Smooth muscle cell (in vitro differentiated cells): Measurements from ENCODE around the gene KCTD5. TPM values are rescaled to one million over a fixed set of nuclear protein-coding genes. Genes with fewer than 3 reads are reported as not detected.
"Not testable (repeated sequence)": the region's sequence is repeated elsewhere in the genome, so short reads cannot be mapped to it uniquely, and the experiment has no call there.

Experiments
- DNase-seq: peaks from one replicate; lab custom pipeline; 2025; ENCODE audit not compliant: unreplicated experiment; lab: John Stamatoyannopoulos, UW
- H2AFZ ChIP-seq: fragments of 200-600 bp; sonication (generic); 2 replicates; pipeline ENCODE4 v1.6.0; 2016; ENCODE audit warnings: antibody characterized with exemption, low read depth, mild to moderate bottlenecking
- H3F3A ChIP-seq: fragments of 200-600 bp; sonication (generic); 2 replicates; pipeline ENCODE4 v1.6.0; 2017; ENCODE audit warnings: antibody characterized with exemption, low read depth
- H3K27ac ChIP-seq: fragments of 200-600 bp; sonication (generic); 2 replicates; pipeline ENCODE4 v1.5.1; 2016; ENCODE audit warnings: low read depth, mild to moderate bottlenecking
- H3K27me3 ChIP-seq: fragments of 200-600 bp; sonication (generic); 2 replicates; pipeline ENCODE4 v1.6.1; 2016; ENCODE audit warnings: low read depth, mild to moderate bottlenecking
- H3K36me3 ChIP-seq: fragments of 200-600 bp; sonication (generic); 2 replicates; pipeline ENCODE4 v1.5.1; 2016; ENCODE audit warnings: low read depth
- H3K4me1 ChIP-seq: fragments of 200-600 bp; sonication (generic); 2 replicates; pipeline ENCODE4 v1.5.1; 2016; ENCODE audit warnings: low read depth
- H3K4me2 ChIP-seq: fragments of 200-600 bp; sonication (generic); 2 replicates; pipeline ENCODE4 v1.6.0; 2016; ENCODE audit warnings: mild to moderate bottlenecking
- H3K4me3 ChIP-seq: fragments of 200-600 bp; sonication (generic); 2 replicates; pipeline ENCODE4 v1.5.1; 2016; ENCODE audit warnings: mild to moderate bottlenecking
- H3K79me2 ChIP-seq: fragments of 200-600 bp; sonication (generic); 2 replicates; pipeline ENCODE4 v1.6.0; 2016; ENCODE audit warnings: low read depth, mild to moderate bottlenecking
- H3K9ac ChIP-seq: fragments of 200-600 bp; sonication (generic); 2 replicates; pipeline ENCODE4 v1.6.0; 2016; ENCODE audit warnings: low read depth
- H3K9me3 ChIP-seq: fragments of 200-600 bp; sonication (generic); replicated peaks from 2 replicates; pipeline ENCODE4 v1.5.1; 2016; ENCODE audit warnings: low read depth
- H4K20me1 ChIP-seq: fragments of 200-600 bp; sonication (generic); 2 replicates; pipeline ENCODE4 v1.6.0; 2016; ENCODE audit warnings: low read depth
- WGBS: methylation state at CpG from one replicate; pipeline ENCODE4 v1.1.7; 2016; ENCODE audit warnings: low lambda C conversion rate; 5-methylcytosine and 5-hydroxymethylcytosine counted together
- polyA plus RNA-seq: library from polyadenylated mRNA; unstranded; fragments of >200 nt; fragmentation: Nextera tagmentation; extraction: Ambion mirVana; gene quantifications from 2 replicates; pipeline ENCODE4 v1.2.1, GENCODE V29; 2016
- total RNA-seq: library from RNA; depleted of rRNA; stranded (reverse); fragments of >200 nt; gene quantifications from 2 replicates; pipeline ENCODE4 v1.2.3, GENCODE V29; 2014
- TF ChIP-seq, protein P1 (sequence below): fragments of 200-600 bp; sonication (generic); IDR thresholded peaks from 2 replicates; pipeline ENCODE4 v1.5.1; 2017; ENCODE audit warnings: borderline replicate concordance, mild to moderate bottlenecking, antibody characterized with exemption; ENCODE audit not compliant: insufficient read depth, poor library complexity, severe bottlenecking

The KCTD5 gene
- total RNA-seq (27.0 and 38.2 TPM in 2 replicates), polyA plus RNA-seq (35.5 and 36.6 TPM in 2 replicates)

GRCh38 chr16:2682209-2683021, at the start of gene KCTD5:
TSS of gene KCTD5 (plus strand) at chr16:2682523. CDS start at chr16:2682549, 26 bp downstream.
- H3K36me3 ChIP-seq, result no peaks in the 10 kb centered on the region
- no peaks in the 10 kb centered on the region for H3F3A ChIP-seq
- H3K4me1 ChIP-seq, result peaks cover 7% of the 10 kb centered on the region
- peak; percentile 84 for DNase-seq
- TF ChIP-seq, protein P1, sequence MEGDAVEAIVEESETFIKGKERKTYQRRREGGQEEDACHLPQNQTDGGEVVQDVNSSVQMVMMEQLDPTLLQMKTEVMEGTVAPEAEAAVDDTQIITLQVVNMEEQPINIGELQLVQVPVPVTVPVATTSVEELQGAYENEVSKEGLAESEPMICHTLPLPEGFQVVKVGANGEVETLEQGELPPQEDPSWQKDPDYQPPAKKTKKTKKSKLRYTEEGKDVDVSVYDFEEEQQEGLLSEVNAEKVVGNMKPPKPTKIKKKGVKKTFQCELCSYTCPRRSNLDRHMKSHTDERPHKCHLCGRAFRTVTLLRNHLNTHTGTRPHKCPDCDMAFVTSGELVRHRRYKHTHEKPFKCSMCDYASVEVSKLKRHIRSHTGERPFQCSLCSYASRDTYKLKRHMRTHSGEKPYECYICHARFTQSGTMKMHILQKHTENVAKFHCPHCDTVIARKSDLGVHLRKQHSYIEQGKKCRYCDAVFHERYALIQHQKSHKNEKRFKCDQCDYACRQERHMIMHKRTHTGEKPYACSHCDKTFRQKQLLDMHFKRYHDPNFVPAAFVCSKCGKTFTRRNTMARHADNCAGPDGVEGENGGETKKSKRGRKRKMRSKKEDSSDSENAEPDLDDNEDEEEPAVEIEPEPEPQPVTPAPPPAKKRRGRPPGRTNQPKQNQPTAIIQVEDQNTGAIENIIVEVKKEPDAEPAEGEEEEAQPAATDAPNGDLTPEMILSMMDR, result no peak
- H3K27ac ChIP-seq, result peak within 1 kb of the TSS; percentile 82
- H3K9ac ChIP-seq, result peak within 1 kb of the TSS; percentile 95
- H3K4me2 ChIP-seq, result peak within 1 kb of the TSS; percentile 100
- H3K27me3 ChIP-seq, result no peaks in the 10 kb centered on the region
- peaks cover 40% of the 10 kb centered on the region for H3K79me2 ChIP-seq
- no peaks in the 10 kb centered on the region for H3K9me3 ChIP-seq
- under 1% methylated on average over 57 of the region's 73 CpGs for WGBS
- peaks cover 21% of the 10 kb centered on the region for H4K20me1 ChIP-seq
- H2AFZ ChIP-seq, result peak within 1 kb of the TSS; percentile 97
- peak within 1 kb of the TSS; percentile 99 for H3K4me3 ChIP-seq

GRCh38 chr16:2639071-2639721, 43.1 kb upstream of the KCTD5 start:
- DNase-seq, H3K79me2 ChIP-seq, H3K4me2 ChIP-seq, H3K4me1 ChIP-seq, H2AFZ ChIP-seq, H3F3A ChIP-seq, H3K36me3 ChIP-seq, H3K9ac ChIP-seq, H3K9me3 ChIP-seq, H3K27me3 ChIP-seq, H3K4me3 ChIP-seq, H3K27ac ChIP-seq, H4K20me1 ChIP-seq: not testable (repeated sequence)
- TF ChIP-seq, protein P1, result peak; percentile 25
- no CpG with 5 or more reads among the region's 12 CpGs for WGBS

DNA sequence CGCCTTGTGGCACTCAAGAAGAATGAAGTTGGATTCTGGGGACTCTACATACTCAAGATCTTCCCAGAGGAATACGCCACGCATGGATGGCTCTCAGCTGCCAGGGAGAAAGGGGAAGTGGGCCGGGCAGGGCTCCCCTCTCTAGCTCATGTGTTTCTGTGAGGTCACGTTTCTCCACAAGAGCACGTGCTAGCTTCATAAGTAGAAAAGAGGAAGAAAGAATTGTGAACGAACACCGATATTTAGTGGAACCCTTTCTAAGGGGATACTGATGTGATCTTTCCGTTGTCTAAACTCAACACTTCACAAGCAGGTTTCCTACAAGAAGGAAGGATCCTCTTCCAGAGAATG, 42.6 kb upstream of the KCTD5 start:
- H3K27ac ChIP-seq, H3F3A ChIP-seq, H4K20me1 ChIP-seq, H3K27me3 ChIP-seq, H3K9me3 ChIP-seq, H2AFZ ChIP-seq, H3K9ac ChIP-seq, H3K36me3 ChIP-seq, H3K4me2 ChIP-seq, H3K4me3 ChIP-seq, H3K79me2 ChIP-seq, DNase-seq, H3K4me1 ChIP-seq: not testable (repeated sequence)
- WGBS, result 100% methylated on average over 2 of the region's 9 CpGs

DNA sequence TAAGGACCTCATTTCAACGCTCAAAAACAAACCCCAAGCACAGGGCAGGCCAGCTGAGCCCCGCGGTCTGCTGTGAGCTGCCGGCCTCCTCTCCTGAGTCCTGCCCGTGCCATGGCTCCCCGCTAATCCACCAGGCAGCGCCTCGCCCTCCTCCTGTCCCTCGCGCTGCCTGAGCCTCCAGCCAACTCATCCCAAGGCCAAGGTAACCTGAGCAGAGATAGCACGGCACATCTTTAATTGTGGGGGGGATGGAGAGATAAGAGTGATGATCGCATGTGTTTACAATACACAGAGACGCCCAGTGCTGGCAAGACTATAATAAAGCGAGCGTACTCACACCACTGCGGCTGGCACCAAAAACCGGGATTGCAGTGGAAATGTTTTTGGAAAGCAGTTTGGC, 39.8 kb upstream of the KCTD5 start:
- H3K4me3 ChIP-seq, H3K27me3 ChIP-seq, DNase-seq, H3K4me1 ChIP-seq, H4K20me1 ChIP-seq, H3K9me3 ChIP-seq, H3F3A ChIP-seq, H3K9ac ChIP-seq, H3K27ac ChIP-seq, H3K79me2 ChIP-seq, H2AFZ ChIP-seq, H3K4me2 ChIP-seq, H3K36me3 ChIP-seq: not testable (repeated sequence)
- no CpG with 5 or more reads among the region's 17 CpGs for WGBS

DNA sequence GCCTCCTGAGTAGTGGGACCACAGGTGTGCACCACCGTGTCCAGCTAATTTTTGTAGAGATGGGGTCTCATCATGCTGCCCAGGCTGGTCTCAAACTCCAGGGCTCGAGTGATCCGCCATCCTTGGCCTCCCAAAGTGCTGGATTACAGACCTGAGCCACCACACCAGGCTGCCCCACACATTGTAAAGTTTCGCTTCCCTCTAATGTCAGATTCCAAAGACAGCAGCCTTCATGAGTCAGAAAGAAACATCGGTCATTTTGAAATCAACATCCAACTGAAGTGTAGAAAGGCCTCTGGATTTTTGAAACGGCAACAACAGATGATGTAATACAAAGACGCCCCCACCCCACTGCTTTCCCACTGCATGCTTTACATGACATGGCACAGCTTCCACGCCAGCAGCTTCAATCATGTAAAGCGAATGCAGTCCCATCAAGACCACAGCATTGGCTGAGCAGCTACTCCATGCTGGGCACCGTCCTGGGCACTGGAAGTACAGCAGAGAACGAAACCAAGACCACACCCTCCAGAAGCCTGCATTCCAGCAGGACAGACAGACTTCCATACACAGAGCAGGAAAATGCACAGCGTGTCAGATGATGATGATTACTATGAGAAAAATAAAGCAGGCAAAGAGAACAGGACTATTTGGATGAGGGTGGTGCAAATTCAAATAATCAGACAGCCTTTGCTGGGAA, 37.4 kb upstream of the KCTD5 start:
- not testable (repeated sequence) for H2AFZ ChIP-seq, H3K9ac ChIP-seq
- no CpG with 5 or more reads among the region's 12 CpGs for WGBS

DNA sequence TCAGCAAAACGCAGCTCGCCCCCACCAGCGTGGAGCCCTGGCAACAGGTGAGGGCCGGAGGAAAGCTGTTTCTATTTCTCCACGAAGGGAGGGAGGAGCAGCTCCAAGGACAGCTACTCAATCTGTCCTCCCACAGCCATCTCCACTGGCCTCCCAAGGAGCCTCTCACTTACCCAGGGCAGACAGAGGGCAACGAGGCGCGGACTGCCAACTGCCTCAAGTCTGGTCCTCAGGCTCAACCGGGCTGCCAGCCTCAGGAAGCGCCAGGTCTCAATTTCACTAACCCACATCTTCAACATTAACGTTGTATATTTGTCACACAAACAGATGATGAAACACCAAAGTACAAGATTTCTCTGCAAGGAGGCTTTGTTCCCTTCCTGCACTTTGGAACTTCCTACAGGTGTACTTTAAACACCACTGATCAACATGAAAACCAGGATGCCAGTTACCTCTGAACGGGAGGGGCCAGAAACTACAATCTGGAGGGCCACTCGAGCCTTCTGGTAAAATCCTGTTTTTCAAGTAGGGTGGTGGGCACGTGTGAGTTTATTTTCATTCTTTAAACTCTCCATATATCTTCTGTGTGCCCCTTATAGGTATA, 31.0 kb upstream of the KCTD5 start:
- H3K9ac ChIP-seq, H3K9me3 ChIP-seq, H3K79me2 ChIP-seq, H3K27me3 ChIP-seq, H2AFZ ChIP-seq, H3K36me3 ChIP-seq, DNase-seq, H3K27ac ChIP-seq, H3K4me1 ChIP-seq, H3F3A ChIP-seq, H3K4me2 ChIP-seq, H3K4me3 ChIP-seq, H4K20me1 ChIP-seq: not testable (repeated sequence)
- 40% methylated on average over 1 of the region's 14 CpGs for WGBS

More for the DNA sequence above, 37.4 kb upstream of the KCTD5 start:
- H4K20me1 ChIP-seq, H3K79me2 ChIP-seq, H3K4me2 ChIP-seq, H3K4me1 ChIP-seq, H3K27me3 ChIP-seq, H3K27ac ChIP-seq, H3F3A ChIP-seq, DNase-seq, H3K4me3 ChIP-seq, H3K36me3 ChIP-seq, H3K9me3 ChIP-seq: not testable (repeated sequence)
